DOHH2 (cell line): ENCODE results near the gene ABCB6.

Experiments
- H3F3A ChIP-seq: fragments of 200-600 bp; sonication (generic), shearing (Covaris generic); 2 replicates; pipeline ENCODE4 v1.6.0; 2016; ENCODE audit warnings: antibody characterized with exemption, mild to moderate bottlenecking; ENCODE audit not compliant: control insufficient read depth, insufficient read depth
- H3K27ac ChIP-seq: fragments of 200-600 bp; sonication (generic); 2 replicates; pipeline ENCODE4 v1.5.1; 2014; ENCODE audit warnings: low read depth, mild to moderate bottlenecking, low read length, moderate library complexity
- H3K27me3 ChIP-seq: fragments of 200-600 bp; sonication (generic); 2 replicates; pipeline ENCODE4 v1.6.1; 2014; ENCODE audit warnings: mild to moderate bottlenecking, low read length, mixed read lengths; ENCODE audit not compliant: control insufficient read depth
- H3K36me3 ChIP-seq: fragments of 200-600 bp; sonication (generic); 2 replicates; pipeline ENCODE4 v1.6.1; 2014; ENCODE audit warnings: mild to moderate bottlenecking, low read length, moderate library complexity, mixed read lengths; ENCODE audit not compliant: control insufficient read depth
- H3K4me1 ChIP-seq: fragments of 200-600 bp; sonication (generic); 2 replicates; pipeline ENCODE4 v1.6.1; 2014; ENCODE audit warnings: mild to moderate bottlenecking, low read length, mixed read lengths; ENCODE audit not compliant: control insufficient read depth
- H3K4me2 ChIP-seq: fragments of 200-600 bp; sonication (generic); 2 replicates; pipeline ENCODE4 v1.6.0; 2014; ENCODE audit warnings: mild to moderate bottlenecking, low read length, moderate library complexity
- H3K4me3 ChIP-seq: fragments of 200-600 bp; sonication (generic); 2 replicates; pipeline ENCODE4 v1.5.1; 2014; ENCODE audit warnings: mild to moderate bottlenecking, low read length, mixed read lengths
- H3K79me2 ChIP-seq: fragments of 200-600 bp; sonication (generic); 2 replicates; pipeline ENCODE4 v1.6.1; 2014; ENCODE audit warnings: mild to moderate bottlenecking, low read length, mixed read lengths; ENCODE audit not compliant: control insufficient read depth
- H3K9me2 ChIP-seq: fragments of 200-600 bp; sonication (generic); replicated peaks from 2 replicates; pipeline ENCODE4 v1.6.1; 2014; ENCODE audit warnings: mild to moderate bottlenecking, low read length, mixed read lengths; ENCODE audit not compliant: control insufficient read depth
- H3K9me3 ChIP-seq: fragments of 200-600 bp; sonication (generic); 2 replicates; pipeline ENCODE4 v1.6.1; 2014; ENCODE audit warnings: antibody characterized with exemption, low read length, mixed read lengths; ENCODE audit not compliant: control insufficient read depth, insufficient read depth
- H4K20me1 ChIP-seq: fragments of 200-600 bp; sonication (generic); 2 replicates; pipeline ENCODE4 v1.6.0; 2014; ENCODE audit warnings: low read depth, mild to moderate bottlenecking, antibody characterized with exemption, low read length, moderate library complexity; ENCODE audit not compliant: control insufficient read depth, insufficient read depth
- CTCF ChIP-seq: fragments of 200-600 bp; sonication (generic); IDR thresholded peaks from one replicate; pipeline ENCODE4 v1.5.1; 2014; ENCODE audit warnings: antibody characterized with exemption, mild to moderate bottlenecking, low read depth, low read length; ENCODE audit not compliant: poor library complexity, severe bottlenecking
- EZH2phosphoT487 ChIP-seq: fragments of 200-600 bp; sonication (generic); IDR thresholded peaks from 2 replicates; pipeline ENCODE4 v1.6.1; 2017; ENCODE audit warnings: borderline replicate concordance, mild to moderate bottlenecking, antibody characterized with exemption, low read length, moderate library complexity, mixed read lengths

Gene ABCB6

GRCh38 chr2:219218217-219218731, 484 bp downstream of the ABCB6 start:
- TF ChIP-seq CTCF (no peak), EZH2phosphoT487 (no peak)
- H3K4me3 ChIP-seq: peak overlapping the region; percentile 86
- peak overlapping the region; percentile 94 for H3K4me2 ChIP-seq
- H3K4me1 ChIP-seq: peaks cover 21% of the 10 kb centered on the region
- H3K79me2 ChIP-seq: peaks cover 18% of the 10 kb centered on the region
- H3K36me3 ChIP-seq: peaks cover 65% of the 10 kb centered on the region
- H3K9me3 ChIP-seq: no peaks in the 10 kb centered on the region
- H3K9me2 ChIP-seq: no peaks in the 10 kb centered on the region
- no peaks in the 10 kb centered on the region for H4K20me1 ChIP-seq
- no peaks in the 10 kb centered on the region for H3K27me3 ChIP-seq
- H3F3A ChIP-seq: no peaks in the 10 kb centered on the region
- peak overlapping the region; percentile 4; the same call in 1 of the 2 replicates for H3K27ac ChIP-seq

DNA sequence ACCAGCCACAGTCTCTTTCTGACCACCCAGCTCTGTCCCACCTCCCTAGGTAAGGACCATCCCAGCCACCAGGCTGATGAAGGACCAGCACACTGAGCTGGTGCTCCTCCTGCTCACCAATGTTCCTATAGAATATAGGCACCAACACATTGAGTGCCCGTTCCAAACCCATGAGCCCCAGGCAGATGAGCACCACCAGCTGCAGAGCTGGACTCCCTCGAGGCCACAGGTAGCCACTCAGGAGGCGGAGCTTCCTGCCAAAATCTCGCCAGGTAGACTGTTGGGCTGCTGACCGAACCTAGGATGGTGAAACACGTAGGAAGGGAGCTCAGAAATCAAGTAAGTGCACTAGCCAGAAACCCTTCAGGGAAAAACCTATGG, 2.2 kb downstream of the ABCB6 start:
- no peak for TF ChIP-seq EZH2phosphoT487
- TF ChIP-seq CTCF: no peak
- Histone ChIP-seq H4K20me1 (no peaks in the 10 kb centered on the region), H3K27ac (no peak overlapping the region), H3K27me3 (no peaks in the 10 kb centered on the region), H3K9me2 (no peaks in the 10 kb centered on the region), H3F3A (no peaks in the 10 kb centered on the region), H3K4me1 (peaks cover 21% of the 10 kb centered on the region), H3K36me3 (peaks cover 66% of the 10 kb centered on the region), H3K9me3 (no peaks in the 10 kb centered on the region), H3K79me2 (peaks cover 18% of the 10 kb centered on the region), H3K4me3 (no peak overlapping the region), H3K4me2 (peak overlapping the region; percentile 23; the same call in 1 of the 2 replicates)

GRCh38 chr2:219215871-219216534, 2.8 kb downstream of the ABCB6 start:
- no peak overlapping the region for H3K27ac ChIP-seq

More at GRCh38 chr2:219215871-219216534, 2.8 kb downstream of the ABCB6 start:
- TF ChIP-seq EZH2phosphoT487: no peak
- TF ChIP-seq CTCF: no peak
- Histone ChIP-seq H3K27me3 (no peaks in the 10 kb centered on the region), H3K9me2 (no peaks in the 10 kb centered on the region), H3K4me3 (no peak overlapping the region), H3K79me2 (peaks cover 18% of the 10 kb centered on the region), H3K9me3 (no peaks in the 10 kb centered on the region), H3K4me2 (no peak overlapping the region), H4K20me1 (no peaks in the 10 kb centered on the region), H3K36me3 (peaks cover 66% of the 10 kb centered on the region), H3K4me1 (peaks cover 21% of the 10 kb centered on the region), H3F3A (no peaks in the 10 kb centered on the region)
